Endothelial cell of umbilical vein (primary cell): ENCODE measurements around the gene PCDH9. TPM values are rescaled to one million over a fixed set of nuclear protein-coding genes. Genes with fewer than 3 reads are reported as not detected.

Experiments used
- BruUV-seq: library from RNA; stranded (reverse); fragments of 400-500 nt; replicated peaks from 2 replicates; lab custom pipeline; 2021; lab: Mats Ljungman, UMichigan
- CTCF ChIA-PET: fragments of 300-600, 350-600 bp; sonication (Branson Sonifier 250); formaldehyde crosslinking; loops from one replicate; lab custom pipeline; 2021; ENCODE audit warnings: antibody characterized with exemption, inconsistent platforms; lab: Charles Lee
- POLR2A ChIA-PET: fragments of 300-600, 350-600 bp; sonication (Branson Sonifier 250); formaldehyde crosslinking; loops from one replicate; lab custom pipeline; 2021; ENCODE audit warnings: antibody characterized with exemption, inconsistent platforms; lab: Charles Lee
- DNase-seq: peaks from one replicate; pipeline ENCODE4 v3.0.0-alpha.2; 2011; ENCODE audit warnings: low read depth, low spot score
- FAIRE-seq: peaks from 2 replicates; lab custom pipeline; 2011; peaks lifted over from hg19 to GRCh38; lab: Jason Lieb, UNC
- H2AFZ ChIP-seq: 2 replicates; pipeline ENCODE4 v1.6.0; 2012; ENCODE audit warnings: low read depth, low read length, control low read depth, inconsistent platforms
- H3K27ac ChIP-seq: 2 replicates; pipeline ENCODE4 v1.5.1; 2011; ENCODE audit warnings: low read depth, mild to moderate bottlenecking, control low read depth, low read length, moderate library complexity; ENCODE audit not compliant: insufficient read depth
- H3K27me3 ChIP-seq, 2 experiments: 2 replicates each; pipeline versions ENCODE4 v1.6.0 to v1.6.1; 2011; ENCODE audit warnings: low read length in 2 of 2, mixed read lengths in 1 of 2; ENCODE audit not compliant: control insufficient read depth in 2 of 2, insufficient read depth in 2 of 2
- H3K36me3 ChIP-seq, 2 experiments: 2 replicates in 1 of 2; 3 replicates in 1 of 2; pipeline ENCODE4 v1.5.1; 2011; ENCODE audit warnings: low read length in 2 of 2, mild to moderate bottlenecking in 1 of 2, moderate library complexity in 1 of 2; ENCODE audit not compliant: control insufficient read depth in 2 of 2, insufficient read depth in 2 of 2; ENCODE audit errors: extremely low read depth in 1 of 2
- H3K4me1 ChIP-seq: 3 replicates; pipeline ENCODE4 v1.5.1; 2011; ENCODE audit warnings: mild to moderate bottlenecking, low read length; ENCODE audit not compliant: control insufficient read depth, insufficient read depth; ENCODE audit errors: extremely low read depth
- H3K4me2 ChIP-seq: 2 replicates; pipeline ENCODE4 v1.6.1; 2011; ENCODE audit warnings: low read length, control low read depth, mixed read lengths; ENCODE audit not compliant: insufficient read depth
- H3K4me3 ChIP-seq, 3 experiments: fragments of 200-600 bp in 1 of 3; sonication (generic), shearing (Covaris generic) in 1 of 3; replicated peaks in 1 of 3; 2 replicates each; pipeline ENCODE4 v1.5.1; 2011 to 2016; ENCODE audit warnings: control low read depth in 3 of 3, low read length in 3 of 3, mild to moderate bottlenecking in 2 of 3, inconsistent platforms in 1 of 3, low read depth in 1 of 3, moderate library complexity in 1 of 3; ENCODE audit not compliant: insufficient read depth in 1 of 3
- H3K79me2 ChIP-seq: 2 replicates; pipeline ENCODE4 v1.6.0; 2012; ENCODE audit warnings: low read length, inconsistent platforms; ENCODE audit not compliant: control insufficient read depth, insufficient read depth
- H3K9ac ChIP-seq: replicated peaks from 2 replicates; pipeline ENCODE3; 2011; ENCODE audit warnings: low read length, control low read depth; ENCODE audit not compliant: insufficient read depth; ENCODE audit errors: extremely low read depth
- H3K9me1 ChIP-seq: replicated peaks from 3 replicates; pipeline ENCODE4 v1.6.0; 2011; ENCODE audit warnings: mild to moderate bottlenecking, low read length; ENCODE audit not compliant: control insufficient read depth, insufficient read depth; ENCODE audit errors: extremely low read depth
- H3K9me3 ChIP-seq: replicated peaks from 2 replicates; pipeline ENCODE4 v1.5.1; 2012; ENCODE audit warnings: low read length, inconsistent platforms; ENCODE audit not compliant: control insufficient read depth, insufficient read depth
- H4K20me1 ChIP-seq: replicated peaks from 2 replicates; pipeline ENCODE3; 2011; ENCODE audit warnings: mild to moderate bottlenecking, low read length; ENCODE audit not compliant: control insufficient read depth, insufficient read depth; ENCODE audit errors: extremely low read depth
- CTCF ChIP-seq, 2 donors: IDR thresholded peaks; 1 replicate in 1 of 2; 2 replicates in 1 of 2; pipeline ENCODE4 v1.5.1; 2011; ENCODE audit warnings: low read length in 2 of 2, mild to moderate bottlenecking in 2 of 2, moderate library complexity in 2 of 2, control low read depth in 1 of 2, inconsistent platforms in 1 of 2, low read depth in 1 of 2; ENCODE audit not compliant: insufficient read depth in 1 of 2; ENCODE audit errors: extremely low read depth in 1 of 2
- EZH2 ChIP-seq: IDR thresholded peaks from 2 replicates; pipeline ENCODE4 v1.6.1; 2012; ENCODE audit warnings: borderline replicate concordance, low read depth, mild to moderate bottlenecking, moderate library complexity, low read length, inconsistent platforms; ENCODE audit not compliant: severe bottlenecking
- FOS ChIP-seq: IDR thresholded peaks from 2 replicates; pipeline ENCODE4 v1.6.1; 2011; ENCODE audit warnings: mild to moderate bottlenecking, low read length, moderate library complexity, borderline replicate concordance; ENCODE audit not compliant: insufficient read depth
- GATA2 ChIP-seq: IDR thresholded peaks from 2 replicates; pipeline ENCODE4 v1.7.0; 2011; ENCODE audit warnings: low read depth, mild to moderate bottlenecking, moderate library complexity, mixed read lengths, low read length; ENCODE audit not compliant: insufficient read length, insufficient read depth
- JUN ChIP-seq: IDR thresholded peaks from 2 replicates; pipeline ENCODE4 v1.6.1; 2011; ENCODE audit warnings: borderline replicate concordance, low read depth; ENCODE audit not compliant: insufficient read length, insufficient read depth
- MAX ChIP-seq: IDR thresholded peaks from 2 replicates; pipeline ENCODE4 v1.6.1; 2011; ENCODE audit not compliant: insufficient read depth, insufficient read length
- MYC ChIP-seq: IDR thresholded peaks from one replicate; pipeline ENCODE4 v1.6.1; 2011; ENCODE audit warnings: mild to moderate bottlenecking, low read depth, low read length
- POLR2A ChIP-seq: IDR thresholded peaks from 2 replicates; pipeline ENCODE4 v1.6.1; 2012; ENCODE audit warnings: low read depth, mild to moderate bottlenecking, control low read depth, low read length
- POLR2AphosphoS5 ChIP-seq: IDR thresholded peaks from 2 replicates; pipeline ENCODE4 v1.6.1; 2012; ENCODE audit warnings: low read depth, mild to moderate bottlenecking, control low read depth, low read length, moderate library complexity; ENCODE audit not compliant: insufficient read depth
- dilution Hi-C: fragments of 300-500 bp; cut with MboI; formaldehyde crosslinking; loops from one replicate; pipeline ENCODE4 v1.15.0; 2019; ENCODE audit warnings: low sequenced_read_pairs; ENCODE audit not compliant: extremely low pct_ligation_motif_present
- intact Hi-C: fragments of 100-400 bp; cut with micrococcal nuclease; formaldehyde crosslinking; loops from one replicate; pipeline ENCODE4 v1.10.0; 2022
- polyA plus RNA-seq, 4 experiments: library from polyadenylated mRNA; depleted of rRNA in 3 of 4; stranded (reverse) in 3 of 4; unstranded in 1 of 4; fragments of >200 nt; gene quantifications; 2 replicates each; pipeline versions ENCODE4 v1.2.1 to v1.2.3, GENCODE V29; 2011 to 2012; ENCODE audit warnings: missing spikeins in 1 of 4
- total RNA-seq: library from RNA; stranded (reverse); gene quantifications from 2 replicates; pipeline ENCODE4 v1.2.3, GENCODE V29; 2021

Gene PCDH9
- total and polyA plus RNA-seq, 2 donors (not counting 3 experiments of a cell fraction or from before 2014, with no cell fraction given) = 1.1 to 5.2 TPM

- Histone ChIP-seq H3K9ac (no peak overlapping the region), H2AFZ (no peak overlapping the region), H3K9me3 (no peaks in the 10 kb centered on the region), H3K27ac (no peak overlapping the region), H3K27me3 (no peaks in the 10 kb centered on the region), H3K9me1 (no peaks in the 10 kb centered on the region), H4K20me1 (no peaks in the 10 kb centered on the region), H3K4me3 (no peak overlapping the region), H3K4me2 (no peak overlapping the region), H3K79me2 (no peaks in the 10 kb centered on the region), H3K36me3 (no peaks in the 10 kb centered on the region), H3K4me1 (no peaks in the 10 kb centered on the region)
- BruUV-seq = no TSS peak
- DNase-seq = no peak
- intact Hi-C loops = no loop called here
- FAIRE-seq = no peak
- TF ChIP-seq POLR2A (no peak), GATA2 (no peak), POLR2AphosphoS5 (no peak), FOS (no peak), JUN (no peak), MYC (no peak), EZH2 (no peak), MAX (no peak), CTCF (IDR thresholded peaks at IDR 0.05; ENCODE audit: extremely low read depth in 1 of 2, insufficient read depth in 1 of 2, low read depth in 1 of 2, low read length in 2 of 2) (no peak)
- dilution Hi-C loops = no loop called here
- CTCF ChIA-PET = no interaction called here
- POLR2A ChIA-PET = no interaction called here
Measured at GRCh38 chr13:66399873-66400272, 830.3 kb downstream of the PCDH9 start.
